ENCODE measurements around the gene KCNQ2.
"Not testable (repeated sequence)": the region's sequence is repeated elsewhere in the genome, so short reads cannot be mapped to it uniquely, and the experiment has no call there.

Gene KCNQ2

GRCh38 chr20:63471981-63472831 lies at the start of gene KCNQ2:
KCNQ2 (minus strand) TSS chr20:63472655; CDS start chr20:63472463, 192 bp downstream.
- DNase-seq (ENCODE audit: low spot score), result no peak

GRCh38 chr20:63521602-63522001 lies 49.1 kb upstream of the KCNQ2 start:
- DNase-seq (ENCODE audit: low spot score), result no peak

GRCh38 chr20:63520934-63521601 lies 48.6 kb upstream of the KCNQ2 start:
- peak; percentile 89 for DNase-seq (ENCODE audit: low spot score)

GRCh38 chr20:63520504-63520933 lies 48.1 kb upstream of the KCNQ2 start, which contains the start of gene PPDPF:
PPDPF (plus strand) TSS chr20:63520765; CDS start chr20:63521309, 544 bp downstream.
- DNase-seq (ENCODE audit: low spot score), result peak; percentile 100

- DNase-seq (ENCODE audit: low spot score), result peak; percentile 53
Observed at GRCh38 chr20:63519668-63520503, 47.4 kb upstream of the KCNQ2 start.

GRCh38 chr20:63518946-63519667 lies 46.7 kb upstream of the KCNQ2 start:
- DNase-seq (ENCODE audit: low spot score), result no peak

- no peak for DNase-seq (ENCODE audit: low spot score)
Observed at GRCh38 chr20:63518351-63518861, 46.0 kb upstream of the KCNQ2 start.

- no peak for DNase-seq (ENCODE audit: low spot score)
Observed at GRCh38 chr20:63517376-63518309, 45.2 kb upstream of the KCNQ2 start.

- not testable (repeated sequence) for DNase-seq (ENCODE audit: low spot score)
Observed at GRCh38 chr20:63514520-63514919, 42.1 kb upstream of the KCNQ2 start.

- DNase-seq (ENCODE audit: low spot score), result no peak
Observed at GRCh38 chr20:63513207-63513606, 40.8 kb upstream of the KCNQ2 start.

- DNase-seq (ENCODE audit: low spot score), result no peak
Observed at GRCh38 chr20:63509088-63509564, 36.7 kb upstream of the KCNQ2 start.

- DNase-seq (ENCODE audit: low spot score), result no peak
Observed at GRCh38 chr20:63508072-63508768, 35.8 kb upstream of the KCNQ2 start.

- no peak for DNase-seq (ENCODE audit: low spot score)
Observed at GRCh38 chr20:63507083-63507743, 34.8 kb upstream of the KCNQ2 start.

- no peak for DNase-seq (ENCODE audit: low spot score)
Observed at GRCh38 chr20:63505723-63506122, 33.3 kb upstream of the KCNQ2 start.

- DNase-seq (ENCODE audit: low spot score), result no peak
Observed at GRCh38 chr20:63505281-63505680, 32.8 kb upstream of the KCNQ2 start.

- no peak for DNase-seq (ENCODE audit: low spot score)
Observed at GRCh38 chr20:63504642-63505041, 32.2 kb upstream of the KCNQ2 start.

- no peak for DNase-seq (ENCODE audit: low spot score)
Observed at GRCh38 chr20:63503524-63503923, 31.1 kb upstream of the KCNQ2 start.

GRCh38 chr20:63502671-63503172 lies 30.3 kb upstream of the KCNQ2 start:
- no peak for DNase-seq (ENCODE audit: low spot score)

All from AG20443 (cell line).